ENCODE results near the gene GNG7.
"Not testable (repeated sequence)": the region's sequence is repeated elsewhere in the genome, so short reads cannot be mapped to it uniquely, and the experiment has no call there.

GNG7 gene

DNA sequence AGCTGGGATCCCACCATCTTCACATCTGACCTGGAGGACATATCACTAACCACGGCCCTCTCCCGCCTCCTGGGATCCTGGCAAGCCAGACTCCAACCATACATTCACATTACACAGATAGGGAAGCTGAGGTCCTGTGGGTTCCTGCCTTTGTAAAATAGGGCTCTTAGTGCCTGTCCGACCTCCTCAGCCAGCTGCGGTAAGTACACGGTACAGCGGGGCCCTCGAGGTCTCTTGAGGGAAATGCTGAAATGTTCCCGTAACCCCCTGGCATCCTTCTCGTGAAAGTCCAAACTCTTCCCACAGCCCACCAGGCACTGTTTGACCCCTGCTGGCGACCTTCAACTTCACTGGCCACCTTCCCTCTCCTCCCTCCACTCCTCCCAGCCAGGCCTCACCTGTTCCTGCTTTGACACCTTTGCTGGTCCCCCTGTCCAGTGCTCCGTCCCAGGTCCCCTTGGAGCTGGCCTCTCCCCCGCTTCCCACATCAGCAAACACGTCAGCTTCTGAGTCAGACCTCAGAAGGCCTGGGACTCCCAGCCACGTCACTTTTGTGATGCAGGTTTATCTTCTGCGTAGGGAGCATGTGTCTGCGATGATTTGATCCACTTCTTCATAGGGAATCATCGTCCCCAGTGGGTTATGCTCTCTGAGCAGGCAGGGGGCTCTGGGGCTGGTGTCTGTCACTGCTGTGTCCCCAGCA, 8.8 kb upstream of the GNG7 start:
- DNase-seq = no peak

DNA sequence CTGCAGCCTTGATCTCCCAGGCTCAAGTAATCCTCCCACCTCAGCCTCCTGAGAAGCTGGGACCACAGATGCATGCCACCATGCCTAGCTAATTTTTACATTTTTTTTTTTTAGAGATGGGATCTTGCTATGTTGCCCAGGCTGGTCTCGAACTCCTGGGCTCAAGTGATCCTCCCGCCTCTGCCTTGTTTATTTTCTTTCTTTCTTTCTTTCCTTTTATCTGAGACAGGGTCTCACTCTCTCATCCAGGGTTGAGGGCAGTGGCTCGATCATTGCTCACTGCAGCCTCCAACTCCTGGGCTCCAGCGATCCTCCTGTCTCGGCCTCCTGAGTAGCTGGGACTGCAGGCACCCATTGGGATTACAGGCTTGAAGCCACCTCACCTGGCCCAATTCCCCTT, 3.8 kb upstream of the GNG7 start:
- no peak for DNase-seq

DNA sequence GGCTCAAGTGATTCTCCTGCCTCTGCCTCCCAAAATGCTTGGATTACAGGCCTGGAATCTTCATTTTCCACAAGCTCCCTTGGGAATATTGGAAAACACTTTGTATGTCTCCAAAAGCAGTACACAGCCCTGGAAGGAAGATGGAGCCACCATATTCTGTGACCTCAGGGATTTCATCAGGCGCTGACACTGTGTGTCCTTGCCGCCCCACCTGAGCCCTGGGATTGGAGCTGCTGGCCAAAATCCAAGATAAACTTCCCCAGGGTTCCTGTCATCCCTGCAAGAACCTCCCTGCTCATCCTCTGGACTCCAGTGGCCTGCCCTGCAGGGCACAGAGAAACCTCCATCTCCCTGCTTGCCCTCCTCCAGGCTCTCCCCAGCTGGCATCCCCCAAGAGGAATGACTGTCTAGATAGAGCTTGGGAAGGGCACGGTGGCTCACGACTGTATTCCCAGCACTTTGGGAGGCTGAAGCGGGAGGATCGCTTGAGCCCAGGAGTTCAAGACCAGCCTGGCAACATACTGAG, 1.3 kb upstream of the GNG7 start:
- DNase-seq = no peak

DNA sequence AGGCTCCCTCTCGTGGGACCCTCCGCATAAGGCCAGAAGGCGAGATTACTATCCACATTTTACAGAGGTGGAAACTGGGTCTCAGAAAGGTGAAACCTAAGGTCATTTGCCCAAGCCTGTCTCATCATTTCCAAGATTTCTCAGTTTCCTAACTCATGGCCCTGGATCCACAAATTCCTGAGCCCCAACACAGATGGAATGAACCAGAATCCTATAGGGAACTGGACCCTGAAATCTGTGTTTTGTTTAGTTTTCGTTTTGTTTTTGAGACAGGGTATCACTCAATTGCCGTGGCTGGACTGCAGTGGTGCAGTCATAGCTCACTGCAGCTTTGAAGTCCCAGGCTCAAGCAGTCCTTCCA, 563 bp upstream of the GNG7 start:
- no peak for DNase-seq

DNA sequence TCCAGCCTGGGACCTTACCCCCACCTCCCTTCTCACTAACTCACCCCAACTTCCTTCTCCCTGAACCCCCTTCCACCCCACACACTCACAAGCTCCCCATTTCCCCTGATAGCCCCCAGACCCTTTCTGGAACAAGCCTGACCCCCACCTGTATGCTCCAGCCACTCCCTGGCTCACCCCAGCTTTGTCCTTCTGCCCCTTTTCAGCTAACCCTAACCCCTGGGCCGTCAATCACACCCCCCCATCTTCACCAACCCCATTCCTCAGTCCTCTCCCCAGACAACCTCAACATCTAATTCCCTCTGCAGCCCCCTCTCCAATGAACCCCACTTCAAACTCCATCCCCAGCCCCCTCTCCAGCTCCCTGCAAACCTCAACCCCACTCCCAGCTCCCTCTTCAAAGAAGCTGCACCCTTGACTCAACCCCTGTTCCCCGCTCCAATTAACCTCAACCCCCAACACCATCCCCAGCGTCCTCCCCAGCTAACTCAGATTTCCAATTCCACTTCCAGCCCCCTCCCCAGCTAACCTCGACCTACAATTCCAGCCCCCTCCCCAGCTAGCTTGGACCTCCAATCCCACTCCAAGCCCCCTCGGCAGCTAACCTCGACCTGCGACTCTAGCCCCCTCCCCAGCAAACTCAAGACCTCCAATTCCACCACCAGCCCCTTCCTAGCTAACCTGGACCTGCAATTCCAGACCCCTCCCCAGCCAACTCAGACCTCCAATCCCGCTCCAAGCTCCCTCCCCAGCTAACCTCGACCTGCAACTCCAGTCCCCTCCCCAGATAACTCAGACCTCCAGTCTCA, 929 bp downstream of the GNG7 start:
- DNase-seq = no peak

DNA sequence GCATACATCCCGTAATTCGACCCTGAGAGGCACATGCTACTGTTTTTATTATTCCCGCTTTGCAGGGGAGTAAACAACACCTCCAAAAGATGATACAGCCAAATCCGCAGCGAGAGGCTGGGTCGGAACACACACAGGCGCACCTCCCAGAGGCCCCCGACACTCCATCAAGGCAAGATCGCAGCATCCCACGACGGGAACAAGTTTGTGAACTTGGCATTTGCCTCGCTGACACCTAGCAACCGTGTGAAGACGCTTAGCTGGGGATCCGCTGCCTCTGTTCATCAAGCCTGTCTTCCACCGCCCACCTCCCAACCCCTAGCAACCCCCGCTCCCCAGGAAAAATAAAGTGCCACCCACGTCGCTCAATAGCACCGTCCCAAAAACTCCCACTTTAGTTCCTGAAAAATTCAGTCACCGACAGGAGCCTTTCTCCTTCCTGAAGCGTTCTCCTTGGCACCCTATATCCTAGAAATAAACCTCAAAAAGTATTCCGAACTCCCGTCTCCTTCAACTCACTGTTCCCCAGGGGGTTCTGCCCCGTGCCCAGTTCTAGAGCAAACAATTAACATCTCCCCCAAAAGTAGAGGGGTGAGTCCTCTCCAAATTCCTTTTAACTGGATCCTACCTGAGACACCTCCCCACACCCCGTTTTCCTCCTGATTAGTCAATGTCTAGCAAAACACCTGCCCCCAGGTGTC, 1.7 kb downstream of the GNG7 start:
- no peak for DNase-seq

DNA sequence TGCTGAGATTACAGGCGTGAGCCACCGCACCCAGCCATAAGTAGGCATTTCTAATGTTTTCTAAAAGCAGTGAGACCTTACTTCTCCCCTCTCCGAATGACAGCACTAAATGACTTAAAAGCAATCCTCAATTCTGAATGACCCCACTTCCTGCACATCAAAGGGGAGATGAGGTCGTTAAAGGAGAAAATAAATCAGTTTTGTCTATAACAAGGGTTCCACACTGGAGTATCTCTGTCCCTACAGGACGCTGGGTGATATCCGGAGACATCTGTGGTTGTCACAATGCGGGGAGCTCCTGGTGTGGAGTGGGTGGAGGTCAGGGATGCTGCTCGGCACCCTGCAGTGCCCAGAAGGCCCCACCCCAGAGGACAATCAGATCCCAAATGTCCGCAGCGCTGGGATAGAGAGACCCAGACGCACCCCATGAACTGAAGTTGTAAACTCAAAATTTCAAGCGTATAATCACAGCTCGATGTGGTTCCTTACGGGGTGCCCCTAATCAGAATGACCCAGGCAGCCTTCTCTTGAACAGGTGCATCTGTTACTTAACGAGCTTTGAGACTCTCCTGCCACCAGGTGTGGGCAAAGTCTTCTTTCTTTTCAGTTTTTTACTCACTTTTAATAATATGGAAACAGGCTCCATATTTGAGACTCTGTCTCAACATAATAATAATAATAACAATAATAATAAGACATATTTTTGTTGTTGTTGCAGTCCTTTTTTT, 2.9 kb downstream of the GNG7 start:
- no peak for DNase-seq

DNA sequence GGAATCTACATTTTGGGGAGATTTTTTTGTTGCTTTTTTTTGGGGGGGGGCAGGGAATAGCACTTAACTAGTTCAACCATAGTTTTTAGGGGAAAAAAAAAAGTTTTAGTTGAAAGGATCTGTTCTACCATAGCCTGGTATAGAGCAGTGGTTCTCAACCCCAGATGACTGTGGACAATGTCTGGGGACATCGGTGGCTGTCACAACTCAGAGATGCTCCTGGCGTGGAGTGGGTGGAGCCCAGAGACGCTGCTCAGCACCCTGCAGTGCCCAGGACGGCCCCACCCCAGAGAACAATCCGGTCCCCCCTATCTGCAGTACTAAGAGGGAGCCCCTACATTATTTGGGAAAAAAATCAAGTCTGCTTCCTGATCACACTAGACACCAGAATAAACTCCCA, 8.3 kb downstream of the GNG7 start:
- no peak for DNase-seq

DNA sequence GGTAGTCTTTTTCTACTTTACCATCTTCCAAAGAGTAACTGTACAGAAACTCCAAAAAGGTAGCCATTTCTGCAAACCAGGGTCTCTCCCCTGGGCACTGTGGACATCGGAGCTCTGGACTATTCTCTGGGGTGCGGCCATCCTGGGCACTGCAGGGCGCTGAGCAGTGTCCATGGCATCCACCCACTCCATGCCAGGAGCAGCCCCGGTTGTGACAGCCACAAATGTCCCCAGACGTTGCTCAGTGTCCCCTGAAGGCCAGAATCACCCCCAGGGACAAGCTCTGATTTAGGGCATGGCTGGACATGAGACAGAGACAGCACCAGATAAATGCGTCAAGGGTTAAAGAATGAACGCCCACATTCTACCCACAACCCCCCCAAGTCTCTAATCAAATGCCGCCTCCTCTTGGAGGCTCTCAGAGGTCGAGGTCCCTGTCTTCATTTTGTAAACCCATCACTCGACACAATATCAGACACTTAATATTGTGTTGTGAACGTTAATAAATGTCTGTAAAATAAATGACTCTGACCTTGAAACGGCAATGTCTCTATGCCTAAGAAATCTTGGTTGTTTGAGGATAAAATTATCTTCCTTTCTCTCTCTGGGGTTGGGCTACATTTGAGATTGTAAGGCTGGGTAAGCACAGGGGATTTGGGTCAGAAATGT, 8.9 kb downstream of the GNG7 start:
- DNase-seq = no peak

DNA sequence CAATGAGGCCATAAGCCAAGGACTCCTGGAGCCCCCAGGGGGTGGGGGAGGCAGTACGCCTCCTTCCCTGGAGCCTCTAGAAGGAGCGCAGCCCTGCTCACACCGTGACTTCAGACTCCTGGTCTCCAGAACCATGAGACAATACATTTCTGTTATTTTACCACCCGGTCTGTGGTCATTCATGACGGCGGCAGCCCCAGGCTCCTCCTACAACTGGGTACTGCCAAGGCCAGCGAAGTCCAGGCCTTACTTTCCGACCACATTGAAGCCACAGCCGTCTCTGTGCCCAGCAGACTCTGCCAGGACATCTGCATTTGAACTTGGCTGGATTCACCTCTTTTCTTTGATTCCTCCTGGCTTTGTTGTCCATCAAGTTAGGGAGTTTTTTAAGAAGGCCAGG, 10.5 kb downstream of the GNG7 start:
- DNase-seq = no peak

DNA sequence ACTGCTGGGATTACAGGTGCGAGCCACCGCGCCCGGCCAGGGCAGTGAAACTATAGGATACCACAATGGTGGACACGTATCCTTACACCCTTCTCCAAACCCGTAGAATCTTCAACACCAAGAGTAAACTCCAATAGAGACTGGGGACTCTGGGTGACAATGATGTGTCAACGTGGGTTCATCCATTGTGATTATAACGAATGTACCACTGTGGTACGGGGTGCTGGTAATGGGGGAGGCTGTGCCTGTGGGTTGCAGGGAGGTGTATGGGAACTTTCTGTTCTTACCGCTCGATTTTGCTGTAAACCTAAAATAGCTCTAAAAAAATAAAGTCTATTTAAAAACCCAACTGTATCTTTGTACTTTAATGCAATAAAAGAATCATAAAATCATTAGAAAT, 11.6 kb downstream of the GNG7 start:
- no peak for DNase-seq

DNA sequence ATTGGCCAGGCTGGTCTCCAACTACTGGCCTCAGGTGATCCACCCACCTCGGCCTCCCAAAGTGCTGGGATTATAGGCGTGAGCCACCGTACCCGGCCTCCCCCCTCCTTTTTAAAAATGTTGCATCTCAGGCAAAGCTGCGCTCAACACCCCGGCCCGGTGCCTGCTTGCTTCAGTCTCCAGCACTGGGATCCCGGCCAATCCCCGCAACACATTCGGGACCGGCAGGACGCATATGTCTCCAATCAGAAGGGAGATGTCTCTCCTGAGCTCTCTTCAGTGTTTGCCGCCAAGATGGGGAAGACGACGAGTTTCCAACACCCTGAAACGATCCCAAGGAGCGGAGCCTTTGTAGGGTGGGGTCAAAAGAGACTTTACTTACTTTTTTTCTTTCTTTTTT, 16.1 kb downstream of the GNG7 start:
- no peak for DNase-seq

DNA sequence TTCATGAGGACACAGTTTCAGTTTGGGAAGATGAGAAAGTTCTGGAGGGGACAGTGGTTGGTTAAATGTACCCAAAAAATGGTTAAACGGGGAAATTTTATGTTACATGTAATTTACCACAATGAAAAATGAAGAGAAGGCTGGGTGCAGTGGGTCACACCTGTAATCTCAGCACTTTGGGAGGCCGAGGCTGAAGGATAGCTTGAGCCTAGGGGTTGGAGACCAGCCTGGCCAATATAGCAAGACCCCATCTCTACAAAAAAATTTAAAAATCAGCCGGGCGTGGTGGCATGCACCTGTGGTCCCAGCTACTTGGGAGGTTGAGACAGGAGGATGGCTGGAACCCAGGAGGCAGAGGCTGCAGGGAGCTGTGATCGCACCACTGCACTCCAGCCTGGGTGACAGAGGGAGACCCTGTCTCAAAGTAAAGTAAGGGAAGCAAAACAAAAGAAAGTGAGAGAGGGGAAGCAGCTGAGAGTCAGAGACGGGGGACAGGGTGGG, 17.2 kb downstream of the GNG7 start:
- DNase-seq = no peak

DNA sequence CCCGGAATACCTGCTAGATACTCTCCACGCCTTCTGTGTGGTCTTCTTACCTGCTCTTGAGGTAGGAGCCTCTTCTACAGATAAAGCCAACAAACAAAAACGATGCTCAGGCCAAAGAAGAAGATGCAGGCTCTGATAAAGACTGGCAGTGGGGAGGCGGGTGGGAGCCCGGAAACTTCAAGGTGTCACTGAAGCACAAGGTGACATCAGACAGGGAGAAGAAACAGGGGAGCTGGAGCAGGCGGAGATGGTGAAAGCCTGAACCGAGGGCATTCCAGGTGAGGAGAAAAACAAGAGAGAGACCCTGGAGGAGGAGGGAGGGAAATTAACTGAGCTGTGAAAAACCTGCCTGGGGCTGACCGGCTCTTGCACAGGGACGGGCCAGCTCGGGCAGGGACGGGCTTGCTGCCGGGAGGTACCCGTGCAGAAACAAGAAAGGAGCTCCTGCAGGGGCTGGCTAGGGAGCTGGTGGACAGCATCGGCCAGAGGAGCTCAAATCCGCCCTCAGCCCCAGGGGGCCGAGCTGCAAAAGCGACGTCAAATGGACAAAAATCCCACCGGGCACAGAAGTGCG, 19.0 kb downstream of the GNG7 start:
- DNase-seq = no peak

DNA sequence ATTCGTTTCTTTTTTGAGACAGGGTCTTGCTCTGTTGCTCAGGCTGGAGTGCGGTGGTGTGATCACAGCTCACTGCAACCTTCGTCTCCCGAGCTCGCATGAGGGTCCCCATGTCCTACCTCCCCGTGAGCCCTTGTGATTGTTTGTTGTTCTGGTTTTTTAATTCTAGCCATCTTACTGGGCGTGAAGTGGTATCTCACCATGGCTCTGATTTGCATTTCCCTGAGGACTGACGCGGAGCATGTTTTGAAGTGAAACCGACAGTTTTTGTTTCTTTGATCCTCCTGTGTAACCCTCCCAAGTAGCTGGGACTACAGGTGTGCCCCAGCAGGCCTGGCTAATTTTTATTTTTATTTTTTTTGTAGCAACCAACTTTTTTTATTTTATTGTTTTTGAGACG, 21.7 kb downstream of the GNG7 start:
- DNase-seq = no peak

DNA sequence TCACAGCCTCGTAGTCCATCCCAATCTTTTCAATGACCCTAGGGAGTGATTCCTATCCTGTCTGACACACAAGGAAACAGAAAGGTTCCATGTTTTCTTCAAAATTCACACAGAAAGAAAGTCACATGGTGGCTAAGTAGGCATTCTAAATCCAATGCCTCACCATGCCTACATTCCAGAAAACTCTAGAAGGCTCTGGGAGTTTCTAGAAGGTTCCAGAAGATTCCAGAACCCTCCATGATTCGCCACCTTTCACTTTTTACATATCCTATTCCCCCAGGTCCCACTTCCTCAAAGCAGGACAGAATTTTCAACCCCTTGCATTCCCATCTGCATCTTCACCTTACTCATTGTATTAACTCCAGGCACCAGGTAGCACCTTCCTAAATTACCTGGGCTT, 23.1 kb downstream of the GNG7 start:
- no peak for DNase-seq

DNA sequence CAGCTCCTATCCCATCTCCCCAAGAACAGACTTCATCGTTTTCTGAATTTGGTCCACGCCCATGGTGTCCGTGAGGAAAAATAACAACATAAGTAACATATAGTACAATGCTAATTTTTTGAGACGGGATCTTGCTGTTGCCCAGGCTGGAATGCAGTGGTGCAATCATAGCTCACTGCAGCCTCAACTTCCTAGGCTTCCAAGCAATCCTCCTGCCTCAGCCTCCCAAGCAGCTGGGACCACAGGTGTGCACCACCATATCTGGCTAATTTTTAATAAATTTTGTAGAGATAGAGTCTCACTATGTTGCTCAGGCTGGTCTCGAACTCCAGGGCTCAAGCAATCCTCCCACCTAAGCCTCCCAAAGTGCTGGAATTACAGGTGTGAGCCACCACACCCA, 23.5 kb downstream of the GNG7 start:
- DNase-seq = not testable (repeated sequence)

DNA sequence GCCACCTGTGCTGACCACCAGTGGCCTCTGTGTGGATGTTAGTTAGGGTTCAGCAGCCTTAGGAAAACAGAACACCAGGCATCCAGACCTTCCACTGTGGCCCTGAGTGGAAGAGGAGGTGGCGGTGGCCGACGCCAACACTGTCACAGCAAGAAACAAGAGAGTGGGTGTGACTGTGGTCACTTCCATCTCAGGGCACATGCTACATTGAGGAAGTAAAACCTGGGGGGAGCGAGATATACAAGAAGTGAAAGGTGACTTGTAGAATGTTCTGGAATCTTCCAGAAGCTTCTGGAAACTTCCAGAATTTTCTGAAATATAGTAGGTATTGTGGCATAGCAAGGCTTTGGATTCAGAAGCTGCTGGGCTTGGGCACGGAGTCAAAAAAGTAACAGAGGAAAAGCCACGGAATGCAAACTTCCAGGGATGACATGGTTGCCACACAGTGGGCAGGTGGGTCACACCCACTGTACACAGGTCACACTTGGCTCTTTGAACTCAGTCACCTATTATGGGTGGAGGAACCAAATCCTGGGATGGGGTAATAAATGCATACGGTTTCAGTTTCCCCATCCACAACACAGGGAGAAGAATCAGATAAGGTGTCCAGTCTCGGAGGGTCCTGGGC, 24.3 kb downstream of the GNG7 start:
- no peak for DNase-seq

DNA sequence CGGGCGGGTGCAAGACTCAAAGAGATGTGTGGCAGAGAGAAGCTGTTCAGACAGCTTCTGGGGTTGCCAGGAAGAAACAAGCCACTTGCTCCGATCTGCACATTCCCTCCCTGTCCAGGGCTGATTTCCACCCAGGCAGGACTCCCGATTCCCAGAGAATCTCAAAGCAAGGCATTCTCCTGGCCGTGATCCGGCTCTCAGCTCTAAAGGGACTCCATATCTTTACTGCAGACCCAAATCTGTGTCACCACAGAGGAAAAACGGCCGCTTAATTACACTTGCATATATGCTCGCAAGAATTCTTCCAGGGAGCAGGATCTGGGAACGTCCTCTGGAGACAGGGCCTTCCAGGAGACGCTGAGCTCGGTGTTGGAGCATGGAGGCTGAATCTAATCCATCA, 25.7 kb downstream of the GNG7 start:
- DNase-seq = no peak

DNA sequence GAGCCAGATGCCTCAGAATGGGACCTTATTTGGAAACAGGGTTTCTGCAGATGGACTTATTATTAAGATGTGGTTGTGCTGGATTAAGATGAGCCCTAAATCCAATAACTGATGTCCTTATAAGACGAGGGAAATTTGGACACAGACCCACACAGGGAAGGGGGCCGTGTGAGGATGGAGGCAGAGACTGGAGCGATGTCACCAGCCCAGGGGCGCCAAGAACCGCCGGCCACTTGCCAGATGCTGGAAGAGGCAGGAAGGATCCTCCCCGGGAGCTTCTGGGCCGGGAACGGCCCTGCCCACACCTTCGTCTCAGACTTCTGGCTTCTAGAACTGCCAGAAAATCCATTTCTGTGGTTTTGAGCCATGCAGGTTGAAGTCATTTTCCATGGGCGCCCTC, 26.6 kb downstream of the GNG7 start:
- DNase-seq = no peak

DNA sequence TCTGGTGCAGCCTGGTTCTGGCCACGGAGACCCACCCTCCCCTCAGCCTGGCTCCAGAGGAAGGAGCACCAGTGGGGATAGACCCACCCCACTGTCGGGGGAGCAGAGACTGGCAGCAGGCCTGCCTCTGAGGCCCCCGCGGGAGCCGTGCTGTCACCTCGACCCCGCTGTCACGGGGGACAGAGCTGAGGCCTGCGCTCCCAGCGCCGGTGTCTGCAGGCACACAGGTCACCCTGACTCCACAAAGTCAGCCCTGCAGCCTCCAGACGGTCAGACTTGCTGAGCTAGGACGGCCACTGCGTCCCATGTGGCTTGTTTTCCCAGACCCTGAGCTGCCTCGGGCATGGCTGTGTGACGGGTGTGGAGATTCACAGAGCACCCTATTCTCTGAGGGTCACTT, 32.3 kb downstream of the GNG7 start:
- DNase-seq = no peak

Measured in NCI-H774 (cell line).